Breast epithelium (tissue), 3 donors: ENCODE results near the gene CARS1.

Experiments
- POLR2A ChIP-seq: fragments of 450-650 bp; IDR thresholded peaks from one replicate; pipeline ENCODE4 v1.6.1; 2016; ENCODE audit warnings: antibody characterized with exemption, mild to moderate bottlenecking, moderate library complexity
- TF ChIP-seq, protein P1 (sequence below), 3 donors: fragments of 450-650 bp; IDR thresholded peaks; one replicate each; pipeline ENCODE4 v1.5.1; 2016 to 2017; ENCODE audit warnings: antibody characterized with exemption in 3 of 3, mild to moderate bottlenecking in 3 of 3, moderate library complexity in 3 of 3

DNA sequence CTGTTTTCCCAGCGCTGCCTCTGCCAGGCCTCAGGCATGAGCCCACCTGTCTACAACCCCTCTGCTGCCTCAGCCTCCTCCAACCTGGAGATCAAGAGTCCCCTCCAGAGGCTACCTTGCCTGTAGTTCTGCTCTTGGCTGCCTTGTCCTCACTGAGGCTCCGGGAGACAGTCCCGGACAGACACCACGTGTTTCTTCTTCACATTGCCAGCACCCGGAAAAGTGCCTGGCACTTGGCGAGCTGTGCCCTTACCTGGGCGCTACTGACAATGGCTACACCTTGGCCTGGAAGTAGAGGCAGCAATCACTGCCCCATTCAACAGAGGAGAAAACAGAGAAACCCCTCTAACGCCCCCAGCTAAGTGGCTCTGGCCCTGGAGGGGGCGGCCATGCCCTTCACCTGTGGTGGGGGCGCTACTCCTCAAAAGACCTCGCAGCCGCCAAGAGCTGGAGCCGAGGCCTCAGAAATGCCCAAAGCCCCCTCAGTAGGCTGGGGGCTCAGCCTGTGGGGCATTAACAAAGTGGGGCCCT, 62.1 kb downstream of the CARS1 start:
- TF ChIP-seq, protein P1, sequence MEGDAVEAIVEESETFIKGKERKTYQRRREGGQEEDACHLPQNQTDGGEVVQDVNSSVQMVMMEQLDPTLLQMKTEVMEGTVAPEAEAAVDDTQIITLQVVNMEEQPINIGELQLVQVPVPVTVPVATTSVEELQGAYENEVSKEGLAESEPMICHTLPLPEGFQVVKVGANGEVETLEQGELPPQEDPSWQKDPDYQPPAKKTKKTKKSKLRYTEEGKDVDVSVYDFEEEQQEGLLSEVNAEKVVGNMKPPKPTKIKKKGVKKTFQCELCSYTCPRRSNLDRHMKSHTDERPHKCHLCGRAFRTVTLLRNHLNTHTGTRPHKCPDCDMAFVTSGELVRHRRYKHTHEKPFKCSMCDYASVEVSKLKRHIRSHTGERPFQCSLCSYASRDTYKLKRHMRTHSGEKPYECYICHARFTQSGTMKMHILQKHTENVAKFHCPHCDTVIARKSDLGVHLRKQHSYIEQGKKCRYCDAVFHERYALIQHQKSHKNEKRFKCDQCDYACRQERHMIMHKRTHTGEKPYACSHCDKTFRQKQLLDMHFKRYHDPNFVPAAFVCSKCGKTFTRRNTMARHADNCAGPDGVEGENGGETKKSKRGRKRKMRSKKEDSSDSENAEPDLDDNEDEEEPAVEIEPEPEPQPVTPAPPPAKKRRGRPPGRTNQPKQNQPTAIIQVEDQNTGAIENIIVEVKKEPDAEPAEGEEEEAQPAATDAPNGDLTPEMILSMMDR (IDR thresholded peaks at IDR 0.05), result no peak
- no peak for TF ChIP-seq POLR2A
